Endothelial cell of umbilical vein (primary cell): ENCODE results near the gene ADAM11. TPM values are rescaled to one million over a fixed set of nuclear protein-coding genes. Genes with fewer than 3 reads are reported as not detected.

Experiments used
- BruUV-seq: library from RNA; stranded (reverse); fragments of 400-500 nt; replicated peaks from 2 replicates; lab custom pipeline; 2021; lab: Mats Ljungman, UMichigan
- CTCF ChIA-PET: fragments of 300-600, 350-600 bp; sonication (Branson Sonifier 250); formaldehyde crosslinking; loops from one replicate; lab custom pipeline; 2021; ENCODE audit warnings: antibody characterized with exemption, inconsistent platforms; lab: Charles Lee
- POLR2A ChIA-PET: fragments of 300-600, 350-600 bp; sonication (Branson Sonifier 250); formaldehyde crosslinking; loops from one replicate; lab custom pipeline; 2021; ENCODE audit warnings: antibody characterized with exemption, inconsistent platforms; lab: Charles Lee
- DNase-seq: peaks from one replicate; pipeline ENCODE4 v3.0.0-alpha.2; 2011; ENCODE audit warnings: low read depth, low spot score
- FAIRE-seq: peaks from 2 replicates; lab custom pipeline; 2011; peaks lifted over from hg19 to GRCh38; lab: Jason Lieb, UNC
- H2AFZ ChIP-seq: 2 replicates; pipeline ENCODE4 v1.6.0; 2012; ENCODE audit warnings: low read depth, low read length, control low read depth, inconsistent platforms
- H3K27ac ChIP-seq: 2 replicates; pipeline ENCODE4 v1.5.1; 2011; ENCODE audit warnings: low read depth, mild to moderate bottlenecking, control low read depth, low read length, moderate library complexity; ENCODE audit not compliant: insufficient read depth
- H3K27me3 ChIP-seq, 2 experiments: 2 replicates each; pipeline versions ENCODE4 v1.6.0 to v1.6.1; 2011; ENCODE audit warnings: low read length in 2 of 2, mixed read lengths in 1 of 2; ENCODE audit not compliant: control insufficient read depth in 2 of 2, insufficient read depth in 2 of 2
- H3K36me3 ChIP-seq, 2 experiments: 2 replicates in 1 of 2; 3 replicates in 1 of 2; pipeline ENCODE4 v1.5.1; 2011; ENCODE audit warnings: low read length in 2 of 2, mild to moderate bottlenecking in 1 of 2, moderate library complexity in 1 of 2; ENCODE audit not compliant: control insufficient read depth in 2 of 2, insufficient read depth in 2 of 2; ENCODE audit errors: extremely low read depth in 1 of 2
- H3K4me1 ChIP-seq: 3 replicates; pipeline ENCODE4 v1.5.1; 2011; ENCODE audit warnings: mild to moderate bottlenecking, low read length; ENCODE audit not compliant: control insufficient read depth, insufficient read depth; ENCODE audit errors: extremely low read depth
- H3K4me2 ChIP-seq: 2 replicates; pipeline ENCODE4 v1.6.1; 2011; ENCODE audit warnings: low read length, control low read depth, mixed read lengths; ENCODE audit not compliant: insufficient read depth
- H3K4me3 ChIP-seq, 3 experiments: fragments of 200-600 bp in 1 of 3; sonication (generic), shearing (Covaris generic) in 1 of 3; replicated peaks in 1 of 3; 2 replicates each; pipeline ENCODE4 v1.5.1; 2011 to 2016; ENCODE audit warnings: control low read depth in 3 of 3, low read length in 3 of 3, mild to moderate bottlenecking in 2 of 3, inconsistent platforms in 1 of 3, low read depth in 1 of 3, moderate library complexity in 1 of 3; ENCODE audit not compliant: insufficient read depth in 1 of 3
- H3K79me2 ChIP-seq: 2 replicates; pipeline ENCODE4 v1.6.0; 2012; ENCODE audit warnings: low read length, inconsistent platforms; ENCODE audit not compliant: control insufficient read depth, insufficient read depth
- H3K9ac ChIP-seq: replicated peaks from 2 replicates; pipeline ENCODE3; 2011; ENCODE audit warnings: low read length, control low read depth; ENCODE audit not compliant: insufficient read depth; ENCODE audit errors: extremely low read depth
- H3K9me1 ChIP-seq: replicated peaks from 3 replicates; pipeline ENCODE4 v1.6.0; 2011; ENCODE audit warnings: mild to moderate bottlenecking, low read length; ENCODE audit not compliant: control insufficient read depth, insufficient read depth; ENCODE audit errors: extremely low read depth
- H3K9me3 ChIP-seq: replicated peaks from 2 replicates; pipeline ENCODE4 v1.5.1; 2012; ENCODE audit warnings: low read length, inconsistent platforms; ENCODE audit not compliant: control insufficient read depth, insufficient read depth
- H4K20me1 ChIP-seq: replicated peaks from 2 replicates; pipeline ENCODE3; 2011; ENCODE audit warnings: mild to moderate bottlenecking, low read length; ENCODE audit not compliant: control insufficient read depth, insufficient read depth; ENCODE audit errors: extremely low read depth
- CTCF ChIP-seq, 2 donors: IDR thresholded peaks; 1 replicate in 1 of 2; 2 replicates in 1 of 2; pipeline ENCODE4 v1.5.1; 2011; ENCODE audit warnings: low read length in 2 of 2, mild to moderate bottlenecking in 2 of 2, moderate library complexity in 2 of 2, control low read depth in 1 of 2, inconsistent platforms in 1 of 2, low read depth in 1 of 2; ENCODE audit not compliant: insufficient read depth in 1 of 2; ENCODE audit errors: extremely low read depth in 1 of 2
- FOS ChIP-seq: IDR thresholded peaks from 2 replicates; pipeline ENCODE4 v1.6.1; 2011; ENCODE audit warnings: mild to moderate bottlenecking, low read length, moderate library complexity, borderline replicate concordance; ENCODE audit not compliant: insufficient read depth
- GATA2 ChIP-seq: IDR thresholded peaks from 2 replicates; pipeline ENCODE4 v1.7.0; 2011; ENCODE audit warnings: low read depth, mild to moderate bottlenecking, moderate library complexity, mixed read lengths, low read length; ENCODE audit not compliant: insufficient read length, insufficient read depth
- JUN ChIP-seq: IDR thresholded peaks from 2 replicates; pipeline ENCODE4 v1.6.1; 2011; ENCODE audit warnings: borderline replicate concordance, low read depth; ENCODE audit not compliant: insufficient read length, insufficient read depth
- dilution Hi-C: fragments of 300-500 bp; cut with MboI; formaldehyde crosslinking; loops from one replicate; pipeline ENCODE4 v1.15.0; 2019; ENCODE audit warnings: low sequenced_read_pairs; ENCODE audit not compliant: extremely low pct_ligation_motif_present
- intact Hi-C: fragments of 100-400 bp; cut with micrococcal nuclease; formaldehyde crosslinking; loops from one replicate; pipeline ENCODE4 v1.10.0; 2022
- polyA plus RNA-seq, 4 experiments: library from polyadenylated mRNA; depleted of rRNA in 3 of 4; stranded (reverse) in 3 of 4; unstranded in 1 of 4; fragments of >200 nt; gene quantifications; 2 replicates each; pipeline versions ENCODE4 v1.2.1 to v1.2.3, GENCODE V29; 2011 to 2012; ENCODE audit warnings: missing spikeins in 1 of 4
- total RNA-seq: library from RNA; stranded (reverse); gene quantifications from 2 replicates; pipeline ENCODE4 v1.2.3, GENCODE V29; 2021

ADAM11 gene
- total and polyA plus RNA-seq, 2 donors (not counting 3 experiments of a cell fraction or from before 2014, with no cell fraction given), result 0.71 to 1.1 TPM

DNA sequence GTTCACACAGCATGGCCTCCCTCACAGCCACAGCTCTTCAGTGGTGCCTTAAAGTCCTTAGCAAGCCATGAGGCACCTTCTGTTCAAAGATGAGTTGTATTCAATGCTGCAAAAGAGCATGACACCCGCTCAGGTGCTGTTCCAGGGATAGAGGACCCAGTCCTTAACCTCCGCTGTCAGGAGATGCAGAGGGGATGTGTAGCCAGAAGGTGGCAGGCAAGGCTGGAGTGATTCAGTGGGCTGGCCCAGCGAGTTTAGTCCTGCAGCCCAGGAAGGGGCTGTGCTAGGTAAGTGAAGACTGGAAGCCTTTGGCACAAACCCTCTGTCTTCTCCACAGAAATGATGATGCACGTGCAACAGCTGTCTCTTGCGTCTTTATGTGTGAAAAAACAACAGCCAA, 25.0 kb upstream of the ADAM11 start:
- CTCF ChIA-PET, result interaction anchor here (1.2 to 1.3 kb wide), 2 partner anchors 14 to 16 kb away, joined by 3 read pairs; no protein-coding TSS in a partner anchor
- H3K4me2 ChIP-seq, result no peak overlapping the region
- no peaks in the 10 kb centered on the region for H4K20me1 ChIP-seq
- DNase-seq (no peak), FAIRE-seq (peak; percentile 62)
- no peaks in the 10 kb centered on the region for H3K9me1 ChIP-seq
- no TSS peak for BruUV-seq
- H3K9me3 ChIP-seq, result no peaks in the 10 kb centered on the region
- dilution Hi-C loops (no loop called here), intact Hi-C loops (loop anchor here (10.0 kb wide), 1 partner anchor 199 kb away; no protein-coding TSS in a partner anchor)
- no peak overlapping the region for H3K27ac ChIP-seq
- H3K36me3 ChIP-seq, result peaks cover 0 to 5% of the 10 kb centered on the region in 2 experiments
- H3K4me3 ChIP-seq, result no peak overlapping the region
- H3K27me3 ChIP-seq, result no peaks in the 10 kb centered on the region
- no peaks in the 10 kb centered on the region for H3K79me2 ChIP-seq
- POLR2A ChIA-PET, result interaction anchor here (0.5 kb wide), 1 partner anchor 40 kb away, joined by 3 read pairs; no protein-coding TSS in a partner anchor
- H2AFZ ChIP-seq, result no peak overlapping the region
- H3K9ac ChIP-seq, result no peak overlapping the region
- TF ChIP-seq FOS, result no peak
- TF ChIP-seq CTCF (IDR thresholded peaks at IDR 0.05; ENCODE audit: extremely low read depth in 1 of 2, insufficient read depth in 1 of 2, low read depth in 1 of 2, low read length in 2 of 2), result peak in 1 of 2 donors; percentile 29
- H3K4me1 ChIP-seq, result no peaks in the 10 kb centered on the region

GRCh38 chr17:44734272-44734671, 24.5 kb upstream of the ADAM11 start:
- no peaks in the 10 kb centered on the region for H4K20me1 ChIP-seq
- intact Hi-C loops (loop anchor here (10.0 kb wide), 1 partner anchor 199 kb away; no protein-coding TSS in a partner anchor), dilution Hi-C loops (no loop called here)
- DNase-seq (no peak), FAIRE-seq (no peak)
- no peak overlapping the region for H2AFZ ChIP-seq
- H3K4me1 ChIP-seq, result no peaks in the 10 kb centered on the region
- H3K9ac ChIP-seq, result no peak overlapping the region
- CTCF ChIA-PET, result interaction anchor here (1.2 kb wide), 1 partner anchor 14 kb away, joined by 3 read pairs; no protein-coding TSS in a partner anchor
- BruUV-seq, result no TSS peak
- H3K36me3 ChIP-seq, result peaks cover 0 to 7% of the 10 kb centered on the region in 2 experiments
- no peaks in the 10 kb centered on the region for H3K27me3 ChIP-seq
- no peak for TF ChIP-seq FOS
- TF ChIP-seq JUN, result no peak
- TF ChIP-seq GATA2, result no peak
- H3K4me2 ChIP-seq, result no peak overlapping the region
- H3K27ac ChIP-seq, result no peak overlapping the region
- no peak overlapping the region for H3K4me3 ChIP-seq
- H3K9me1 ChIP-seq, result no peaks in the 10 kb centered on the region
- H3K79me2 ChIP-seq, result no peaks in the 10 kb centered on the region
- no peaks in the 10 kb centered on the region for H3K9me3 ChIP-seq
- POLR2A ChIA-PET, result interaction anchor here (0.5 kb wide), 1 partner anchor 40 kb away, joined by 3 read pairs; no protein-coding TSS in a partner anchor
